Measurements from ENCODE around the gene MOB3B.

MOB3B gene

DNA sequence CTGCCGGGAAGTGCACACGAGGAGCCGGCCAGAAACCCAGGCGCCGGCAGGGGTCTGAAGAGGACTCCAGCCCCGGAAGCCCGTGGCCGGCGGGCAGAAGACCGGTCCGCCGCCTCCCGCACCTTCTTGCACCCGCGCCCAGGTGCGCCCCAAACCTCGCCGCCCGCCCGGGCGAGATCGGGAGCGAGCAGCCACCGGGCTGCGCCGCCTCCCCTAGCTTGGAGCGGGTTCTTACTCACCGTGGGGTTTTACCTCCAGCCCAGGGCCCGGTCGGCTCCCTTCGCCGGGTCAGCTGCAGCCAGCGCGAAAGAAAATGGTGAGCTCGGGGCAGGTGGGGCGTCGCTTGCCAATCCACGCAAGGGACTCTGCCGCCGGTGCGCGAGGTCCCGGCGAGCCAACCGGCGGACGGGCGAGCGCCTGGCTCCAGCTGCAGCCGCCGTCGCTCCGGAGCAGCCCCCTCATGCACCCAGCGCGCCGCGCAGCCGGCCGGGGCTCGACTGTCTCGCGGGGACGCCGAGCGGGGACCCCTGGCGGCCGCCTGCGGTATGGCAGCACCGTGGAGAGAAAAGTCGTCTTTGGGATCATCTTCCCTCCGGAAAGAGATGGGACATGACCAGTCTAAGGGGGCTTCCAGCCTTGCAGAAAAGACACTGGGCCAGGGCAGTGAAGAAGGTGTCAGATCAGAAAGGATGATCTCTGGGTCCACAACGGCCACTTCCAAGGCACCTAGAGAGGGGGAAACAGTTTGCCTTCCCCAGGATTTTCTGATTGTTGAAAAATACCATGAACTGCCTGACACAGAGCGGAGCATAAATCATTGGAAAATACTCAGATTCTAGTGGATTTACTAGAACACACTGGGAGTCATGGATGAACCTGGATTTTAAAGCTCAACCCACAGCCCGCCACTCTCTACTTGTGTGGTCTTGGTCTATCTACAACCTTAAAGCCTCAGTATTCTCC, at the start of gene MOB3B:
MOB3B (minus strand) TSS at position 499 of the 963 bp plus-strand sequence. CDS start 74,264 bp downstream, outside the sequence.
- no peak within 1 kb of the TSS for H3K27ac ChIP-seq
- TF ChIP-seq, protein P1, sequence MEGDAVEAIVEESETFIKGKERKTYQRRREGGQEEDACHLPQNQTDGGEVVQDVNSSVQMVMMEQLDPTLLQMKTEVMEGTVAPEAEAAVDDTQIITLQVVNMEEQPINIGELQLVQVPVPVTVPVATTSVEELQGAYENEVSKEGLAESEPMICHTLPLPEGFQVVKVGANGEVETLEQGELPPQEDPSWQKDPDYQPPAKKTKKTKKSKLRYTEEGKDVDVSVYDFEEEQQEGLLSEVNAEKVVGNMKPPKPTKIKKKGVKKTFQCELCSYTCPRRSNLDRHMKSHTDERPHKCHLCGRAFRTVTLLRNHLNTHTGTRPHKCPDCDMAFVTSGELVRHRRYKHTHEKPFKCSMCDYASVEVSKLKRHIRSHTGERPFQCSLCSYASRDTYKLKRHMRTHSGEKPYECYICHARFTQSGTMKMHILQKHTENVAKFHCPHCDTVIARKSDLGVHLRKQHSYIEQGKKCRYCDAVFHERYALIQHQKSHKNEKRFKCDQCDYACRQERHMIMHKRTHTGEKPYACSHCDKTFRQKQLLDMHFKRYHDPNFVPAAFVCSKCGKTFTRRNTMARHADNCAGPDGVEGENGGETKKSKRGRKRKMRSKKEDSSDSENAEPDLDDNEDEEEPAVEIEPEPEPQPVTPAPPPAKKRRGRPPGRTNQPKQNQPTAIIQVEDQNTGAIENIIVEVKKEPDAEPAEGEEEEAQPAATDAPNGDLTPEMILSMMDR (conservative IDR thresholded peaks at IDR 0.05), result peak; percentile 42

GRCh38 chr9:27573634-27574590, 44.3 kb upstream of the MOB3B start:
- TF ChIP-seq, protein P1 (conservative IDR thresholded peaks at IDR 0.05), result no peak
- H3K27ac ChIP-seq, result peak overlapping the region; percentile 73

DNA sequence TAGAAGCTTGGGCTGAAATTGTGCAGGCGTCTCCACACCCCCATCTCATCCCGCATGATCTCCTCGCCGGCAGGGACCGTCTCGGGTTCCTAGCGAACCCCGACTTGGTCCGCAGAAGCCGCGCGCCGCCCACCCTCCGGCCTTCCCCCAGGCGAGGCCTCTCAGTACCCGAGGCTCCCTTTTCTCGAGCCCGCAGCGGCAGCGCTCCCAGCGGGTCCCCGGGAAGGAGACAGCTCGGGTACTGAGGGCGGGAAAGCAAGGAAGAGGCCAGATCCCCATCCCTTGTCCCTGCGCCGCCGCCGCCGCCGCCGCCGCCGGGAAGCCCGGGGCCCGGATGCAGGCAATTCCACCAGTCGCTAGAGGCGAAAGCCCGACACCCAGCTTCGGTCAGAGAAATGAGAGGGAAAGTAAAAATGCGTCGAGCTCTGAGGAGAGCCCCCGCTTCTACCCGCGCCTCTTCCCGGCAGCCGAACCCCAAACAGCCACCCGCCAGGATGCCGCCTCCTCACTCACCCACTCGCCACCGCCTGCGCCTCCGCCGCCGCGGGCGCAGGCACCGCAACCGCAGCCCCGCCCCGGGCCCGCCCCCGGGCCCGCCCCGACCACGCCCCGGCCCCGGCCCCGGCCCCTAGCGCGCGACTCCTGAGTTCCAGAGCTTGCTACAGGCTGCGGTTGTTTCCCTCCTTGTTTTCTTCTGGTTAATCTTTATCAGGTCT, 43.5 kb upstream of the MOB3B start, which contains the start of gene C9orf72:
C9orf72 (minus strand) TSS at position 564 of the 716 bp plus-strand sequence. CDS start 6,361 bp downstream, outside the sequence.
- H3K27ac ChIP-seq, result peak within 1 kb of the TSS; percentile 73
- TF ChIP-seq, protein P1 (conservative IDR thresholded peaks at IDR 0.05), result peak; percentile 8; the same call in 1 of the 2 replicates

GRCh38 chr9:27572566-27572917, 42.9 kb upstream of the MOB3B start:
- H3K27ac ChIP-seq, result peak overlapping the region; percentile 73
- TF ChIP-seq, protein P1 (conservative IDR thresholded peaks at IDR 0.05), result no peak

GRCh38 chr9:27572061-27572460, 42.4 kb upstream of the MOB3B start:
- TF ChIP-seq, protein P1 (conservative IDR thresholded peaks at IDR 0.05), result no peak
- H3K27ac ChIP-seq, result peak overlapping the region; percentile 73

DNA sequence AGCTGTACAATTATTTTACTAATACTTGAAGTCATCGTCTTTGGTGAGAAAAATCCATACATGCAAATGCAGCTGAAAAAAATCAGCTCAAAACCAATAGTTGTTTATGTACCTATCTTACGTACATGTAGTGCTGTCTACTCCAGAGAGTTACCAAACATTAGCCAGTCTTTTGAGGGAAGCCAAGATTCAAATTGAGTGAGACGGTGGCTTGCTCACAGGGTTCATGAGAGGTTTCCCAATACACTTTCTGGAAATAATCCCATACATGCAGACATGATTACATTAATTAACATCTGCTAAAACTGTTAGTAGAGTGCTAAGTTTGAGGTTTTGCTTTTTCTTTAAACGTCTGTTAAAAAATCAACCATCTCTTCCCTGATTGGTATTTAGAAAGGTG, 41.4 kb upstream of the MOB3B start:
- H3K27ac ChIP-seq, result peak overlapping the region; percentile 73; the same call in 1 of the 2 replicates
- TF ChIP-seq, protein P1 (conservative IDR thresholded peaks at IDR 0.05), result no peak
